Measurements from ENCODE around the gene NAGLU. TPM values are rescaled to one million over a fixed set of nuclear protein-coding genes. Genes with fewer than 3 reads are reported as not detected.

NAGLU gene
- total and polyA plus RNA-seq, 2 of the 13 experiments (the other 11 are each of a cell fraction or from before 2014, with no cell fraction given): 28.2 to 40.1 TPM

- TF ChIP-seq CHD2 (IDR thresholded peaks at IDR 0.05; ENCODE audit: low read depth, low read length) (no peak; the same call in 1 of the 2 replicates), ZNF879 (CRISPR knock-in tag; IDR thresholded peaks at IDR 0.05) (no peak), MTA1 (CRISPR knock-in tag; IDR thresholded peaks at IDR 0.05; ENCODE audit: borderline replicate concordance) (no peak), RBFOX2 (IDR thresholded peaks at IDR 0.05; ENCODE audit: low read depth, low read length) (peak; percentile 67), ZBTB1 (CRISPR knock-in tag; IDR thresholded peaks at IDR 0.05; ENCODE audit: borderline replicate concordance) (no peak), ZNF574 (CRISPR knock-in tag; IDR thresholded peaks at IDR 0.05) (0 out of 2 replicates have a peak, but pooled peaks have one; percentile 3), GMEB1 (CRISPR knock-in tag; IDR thresholded peaks at IDR 0.05; ENCODE audit: borderline replicate concordance) (no peak), PRDM15 (CRISPR knock-in tag; IDR thresholded peaks at IDR 0.05) (no peak), SP4 (CRISPR knock-in tag; IDR thresholded peaks at IDR 0.05) (peak; percentile 40; the same call in 1 of the 2 replicates), ZFP1 (CRISPR knock-in tag; IDR thresholded peaks at IDR 0.05) (no peak), ZBTB33 (CRISPR knock-in tag; IDR thresholded peaks at IDR 0.05) (peak; percentile 93), ZFX (CRISPR knock-in tag; IDR thresholded peaks at IDR 0.05; ENCODE audit: low read depth) (no peak), NFE2 (CRISPR knock-in tag; IDR thresholded peaks at IDR 0.05) (no peak), POLR2AphosphoS2 (IDR thresholded peaks at IDR 0.05; ENCODE audit: low read depth, low read length) (peak; percentile 70; the same call in 1 of the 2 replicates), ZNF883 (CRISPR knock-in tag; IDR thresholded peaks at IDR 0.05; ENCODE audit: not compliant biosample characterization) (no peak), TAF15 (IDR thresholded peaks at IDR 0.05; ENCODE audit: low read depth, low read length, poor library complexity, severe bottlenecking) (no peak), DPF2 (CRISPR knock-in tag; IDR thresholded peaks at IDR 0.05; ENCODE audit: borderline replicate concordance, low read depth) (no peak), JUN (CRISPR knock-in tag; IDR thresholded peaks at IDR 0.05) (no peak), SMYD3 (CRISPR knock-in tag; IDR thresholded peaks at IDR 0.05) (no peak)
These were observed 7.4 kb downstream of the NAGLU start (continued) for GRCh38 chr17:42543190-42544079.

Data from HepG2 (cell line).